SHP77 treated with DMSO at 0.1 percent for 48 hours (cell line): ENCODE measurements around the gene CYSRT1.
A peak's percentile ranks its signal among the peaks of the same experiment; 100 is the strongest.

ENCODE experiments used
- DNase-seq: peaks from one replicate; lab custom pipeline; 2025; lab: John Stamatoyannopoulos, UW

CYSRT1 gene

DNA sequence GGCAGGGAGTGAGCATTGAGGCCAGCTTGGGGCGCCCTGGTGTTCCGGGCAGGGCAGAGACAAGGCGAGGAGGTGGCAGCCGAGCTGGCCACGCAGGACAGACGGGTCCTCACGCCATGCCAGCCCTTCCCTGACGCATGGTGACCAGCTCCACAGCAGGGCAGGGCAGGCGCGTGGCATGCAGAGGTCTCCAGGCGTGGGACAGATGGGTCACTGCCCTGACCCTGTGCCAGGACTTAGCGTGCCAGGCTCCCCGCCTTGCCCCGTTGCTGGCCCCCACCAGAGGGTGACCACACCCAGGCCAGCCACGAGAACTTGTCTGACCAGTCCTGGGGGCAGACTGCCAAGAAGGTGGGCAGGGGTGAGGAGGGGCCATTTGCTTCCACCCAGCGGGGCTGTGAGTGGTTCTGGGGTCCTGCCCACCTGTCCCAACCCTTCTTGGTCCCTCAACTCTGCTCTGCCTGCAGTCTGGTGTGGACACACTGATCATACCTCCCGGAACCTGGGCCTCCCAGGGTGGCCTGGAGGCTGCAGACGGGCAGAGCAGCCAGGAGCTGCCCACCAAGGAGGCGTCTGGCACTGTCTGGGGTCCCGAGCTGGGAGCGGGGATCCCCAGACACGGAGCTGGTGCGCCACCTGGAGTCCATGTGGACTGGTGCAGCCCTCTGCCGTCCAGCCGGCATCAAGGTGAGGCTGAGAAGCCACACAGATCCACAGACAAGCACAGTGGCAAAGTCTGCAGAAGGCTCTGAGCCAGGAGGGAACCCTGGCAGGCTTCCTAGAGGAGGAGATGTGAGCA, 2.3 kb downstream of the CYSRT1 start, which contains the start of gene RNF224:
RNF224 (plus strand) TSS at position 449 of the 799 bp plus-strand sequence. CDS start 834 bp downstream, outside the sequence.
- peak; percentile 23 for DNase-seq

- DNase-seq, result no peak
Observed at GRCh38 chr9:137227853-137228505, 3.0 kb downstream of the CYSRT1 start.

GRCh38 chr9:137228506-137228967, 3.6 kb downstream of the CYSRT1 start:
- DNase-seq, result no peak

- no peak for DNase-seq
Observed at GRCh38 chr9:137228968-137229896, 4.3 kb downstream of the CYSRT1 start.

- no peak for DNase-seq
Observed at GRCh38 chr9:137229903-137230704, 5.1 kb downstream of the CYSRT1 start.

DNA sequence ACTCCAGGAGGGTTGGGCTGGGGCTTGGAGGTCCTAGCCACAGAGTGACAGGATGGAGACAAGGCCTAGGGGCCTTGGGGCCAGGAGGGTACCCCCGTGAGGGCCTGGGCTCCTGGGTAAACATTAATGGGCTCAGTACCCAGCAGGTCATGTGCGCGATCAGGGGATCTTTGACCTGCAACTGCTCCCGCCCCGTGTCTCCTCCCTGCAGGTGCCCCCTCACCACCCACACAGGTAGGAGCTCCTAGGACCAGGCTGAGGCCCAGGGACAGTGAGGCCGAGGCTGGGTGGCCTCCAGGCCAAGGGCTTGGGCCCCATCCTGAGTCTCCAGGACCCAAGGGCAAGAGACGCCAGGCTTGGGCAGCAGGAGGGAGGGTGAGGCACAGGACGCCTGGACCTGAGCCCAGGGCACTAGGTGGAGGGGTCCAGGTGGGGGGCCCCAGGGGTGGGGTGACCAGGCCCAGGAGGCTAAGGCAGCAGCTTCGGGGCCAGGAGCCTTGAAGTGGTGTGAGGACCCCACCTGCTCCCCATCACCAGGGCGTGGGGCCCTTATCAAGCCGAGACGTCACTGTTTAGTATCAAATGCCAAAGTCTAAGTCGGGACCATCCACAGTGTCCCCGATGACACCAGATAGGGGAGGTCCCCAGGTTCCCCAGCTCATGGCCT, 5.9 kb downstream of the CYSRT1 start, which contains the start of gene SLC34A3:
SLC34A3 (plus strand) TSS at position 197 of the 667 bp plus-strand sequence. CDS start 802 bp downstream, outside the sequence.
- DNase-seq, result no peak

GRCh38 chr9:137231372-137232039, 6.5 kb downstream of the CYSRT1 start:
- no peak for DNase-seq

DNA sequence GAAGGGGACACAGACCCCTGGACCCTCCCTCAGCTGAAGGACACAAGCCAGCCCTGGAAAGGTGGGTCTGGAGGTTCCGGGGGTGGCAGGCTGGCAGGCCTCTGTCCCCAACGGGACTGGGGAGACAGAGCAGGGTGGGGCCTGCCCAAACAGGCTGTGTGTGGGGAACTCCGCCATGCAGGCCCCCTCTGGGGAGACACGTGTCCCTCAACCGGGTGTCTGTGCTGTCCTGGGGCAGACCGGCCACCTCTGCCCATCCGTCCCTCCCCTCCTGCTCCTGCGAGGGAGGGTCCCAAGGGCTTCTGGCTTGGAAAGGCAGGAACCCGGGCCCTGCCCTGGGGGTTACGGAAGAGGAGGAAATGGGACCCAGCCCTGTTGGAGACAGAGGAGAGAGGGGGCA, 7.1 kb downstream of the CYSRT1 start:
- no peak for DNase-seq

- DNase-seq, result no peak
Observed at GRCh38 chr9:137232510-137232909, 7.5 kb downstream of the CYSRT1 start.

- no peak for DNase-seq
Observed at GRCh38 chr9:137233143-137233980, 8.4 kb downstream of the CYSRT1 start.

GRCh38 chr9:137234055-137234697, 9.2 kb downstream of the CYSRT1 start:
- no peak for DNase-seq

DNA sequence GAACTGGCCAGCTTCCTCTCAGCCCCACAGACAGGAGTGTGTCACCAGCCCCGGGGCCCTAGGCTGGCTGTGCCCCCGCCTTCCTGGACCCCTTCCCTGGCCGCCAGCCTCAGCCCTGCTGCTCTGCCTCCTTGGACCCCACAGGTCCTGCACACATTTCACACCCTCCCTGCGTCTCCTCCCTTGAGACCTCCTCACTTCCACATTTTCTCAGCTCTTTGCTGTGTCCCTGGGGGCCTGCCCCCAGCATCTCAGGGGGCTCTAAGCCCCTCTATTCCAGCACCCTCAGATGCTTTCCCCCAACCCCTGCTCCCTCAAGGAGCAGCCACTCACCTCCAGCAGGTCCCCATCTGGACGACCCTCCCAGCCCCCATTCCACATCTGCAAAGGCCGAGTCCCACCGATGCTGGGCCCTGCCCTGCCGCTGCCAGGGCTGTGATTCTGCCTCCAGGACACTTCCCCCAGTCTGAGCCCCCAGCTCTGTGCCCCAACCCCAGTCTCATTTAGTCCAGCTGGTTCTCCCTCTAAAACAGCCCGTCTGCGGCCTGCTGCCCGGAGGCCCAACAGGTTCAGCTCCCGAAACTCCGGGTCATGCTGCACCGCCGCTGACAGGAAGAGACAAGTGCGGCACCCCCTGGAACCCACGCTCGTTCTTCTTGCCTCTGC, 9.9 kb downstream of the CYSRT1 start:
- DNase-seq, result no peak

DNA sequence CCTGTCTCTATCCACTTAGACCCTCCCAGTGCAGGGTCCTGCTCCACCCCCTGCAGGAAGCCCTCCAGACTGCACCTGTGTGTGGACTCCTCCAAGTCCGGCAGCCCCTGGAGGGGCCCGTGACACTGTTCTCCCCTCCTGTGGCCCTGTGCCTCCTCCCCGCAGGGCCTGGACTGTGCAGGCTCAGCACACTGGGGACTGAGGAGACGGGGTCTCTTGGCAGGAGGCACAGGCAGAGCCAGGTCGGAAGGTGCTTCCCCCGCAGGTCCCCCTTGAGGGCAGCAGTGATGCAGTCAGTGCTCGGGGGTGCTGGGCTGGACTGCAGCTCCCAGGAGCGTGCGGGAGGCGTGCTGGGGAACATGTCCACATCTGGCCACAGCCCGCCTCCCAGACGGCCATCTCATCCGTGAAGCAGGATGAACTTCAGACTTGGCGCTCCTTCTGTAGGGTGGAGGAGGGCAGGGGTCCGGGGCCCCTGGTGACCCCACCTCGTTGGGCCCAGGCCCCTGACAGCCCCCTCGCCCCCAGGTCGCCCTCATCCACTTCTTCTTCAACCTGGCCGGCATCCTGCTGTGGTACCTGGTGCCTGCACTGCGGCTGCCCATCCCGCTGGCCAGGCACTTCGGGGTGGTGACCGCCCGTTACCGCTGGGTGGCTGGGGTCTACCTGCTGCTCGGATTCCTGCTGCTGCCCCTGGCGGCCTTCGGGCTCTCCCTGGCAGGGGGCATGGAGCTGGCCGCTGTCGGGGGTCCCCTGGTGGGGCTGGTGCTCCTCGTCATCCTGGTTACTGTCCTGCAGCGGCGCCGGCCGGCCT, 10.7 kb downstream of the CYSRT1 start:
- no peak for DNase-seq

GRCh38 chr9:137236238-137236935, 11.4 kb downstream of the CYSRT1 start:
- peak; percentile 18 for DNase-seq

DNA sequence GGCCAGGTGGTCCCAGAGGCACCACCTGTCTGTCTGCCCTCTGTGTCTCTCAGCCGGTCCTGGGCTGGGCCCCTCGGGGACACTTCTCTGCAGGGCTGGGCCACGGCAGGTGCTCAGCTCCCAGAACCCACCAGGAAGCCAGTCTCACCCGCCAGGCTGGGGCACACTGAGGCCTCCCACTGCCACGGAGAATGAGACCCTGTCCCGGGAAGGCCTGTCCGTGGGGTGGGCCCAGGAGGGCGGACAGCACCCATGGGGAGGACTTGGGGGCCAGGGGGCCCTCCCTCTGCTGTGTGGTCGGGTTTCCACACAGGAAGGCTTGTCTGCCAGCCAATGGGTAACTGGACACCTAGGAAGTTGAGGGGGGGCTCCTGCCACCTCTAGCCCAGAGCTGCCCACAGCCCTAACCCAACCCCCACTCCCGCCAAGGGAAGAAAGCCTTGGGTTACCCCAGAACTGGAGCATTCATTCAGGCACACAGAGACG, 12.0 kb downstream of the CYSRT1 start:
- DNase-seq, result no peak
